NCI-H2227 (cell line): ENCODE data around the gene RHBDF2.

Source experiments
- DNase-seq: peaks from one replicate; lab custom pipeline; 2025; ENCODE audit not compliant: unreplicated experiment; lab: John Stamatoyannopoulos, UW

Gene RHBDF2

GRCh38 chr17:76467366-76467765, 33.9 kb downstream of the RHBDF2 start, which contains the start of gene AANAT:
AANAT (plus strand) TSS chr17:76467603; CDS start chr17:76468747, 1,144 bp downstream.
- DNase-seq = peak; percentile 29

DNA sequence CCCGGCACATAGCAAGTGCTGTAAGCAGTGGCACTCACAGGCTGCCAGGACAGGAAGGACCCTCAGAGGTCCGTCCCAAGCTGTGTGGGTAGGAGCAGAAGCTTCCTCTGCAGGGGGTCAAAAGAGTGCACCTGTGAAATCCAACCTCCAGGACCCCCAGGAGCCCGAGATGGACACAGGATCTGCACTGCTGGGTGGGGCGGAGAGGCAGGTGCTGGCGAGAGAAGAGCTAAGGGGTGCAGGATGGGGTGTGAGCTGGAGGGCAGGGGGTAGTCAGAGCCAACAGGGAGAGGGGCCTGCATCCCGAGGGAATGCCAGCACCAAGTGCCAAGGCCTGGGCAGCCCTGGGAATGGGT, 34.5 kb downstream of the RHBDF2 start:
- no peak for DNase-seq

DNA sequence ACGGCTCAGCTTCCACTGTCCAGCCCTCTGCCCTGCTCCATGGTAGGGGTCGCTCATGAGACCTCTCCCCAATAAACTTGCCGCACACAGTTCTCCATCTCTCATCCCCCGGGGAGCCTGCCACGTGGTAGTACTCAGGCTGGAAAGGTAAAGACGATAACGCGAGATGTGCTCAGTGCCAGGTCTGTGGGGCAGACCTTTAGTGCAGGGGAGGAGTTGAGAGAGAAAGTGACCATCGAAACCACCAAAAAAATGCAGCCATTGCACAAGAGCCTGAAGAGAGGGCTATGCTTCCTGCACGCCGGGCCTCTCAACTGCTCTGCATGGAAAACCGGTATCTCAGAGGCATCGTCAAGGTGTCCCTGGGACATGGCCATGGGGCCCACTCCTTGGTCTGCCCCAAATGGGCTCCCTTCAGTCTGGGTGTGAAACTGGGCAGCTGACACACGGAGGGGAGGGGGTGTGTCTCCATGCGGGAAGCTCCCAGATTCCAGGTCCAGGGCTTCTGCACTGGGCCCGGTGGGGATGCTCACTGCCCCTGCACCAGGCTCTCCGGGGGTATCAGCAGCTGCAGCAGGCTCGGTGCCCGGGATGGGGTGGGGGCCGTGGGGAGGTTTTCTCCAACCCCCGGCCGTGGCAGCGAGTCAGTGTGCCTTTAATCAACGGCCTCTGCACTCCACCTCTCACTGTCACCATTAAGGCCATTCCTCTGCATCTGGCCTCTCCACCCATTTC, 38.5 kb downstream of the RHBDF2 start:
- no peak for DNase-seq

DNA sequence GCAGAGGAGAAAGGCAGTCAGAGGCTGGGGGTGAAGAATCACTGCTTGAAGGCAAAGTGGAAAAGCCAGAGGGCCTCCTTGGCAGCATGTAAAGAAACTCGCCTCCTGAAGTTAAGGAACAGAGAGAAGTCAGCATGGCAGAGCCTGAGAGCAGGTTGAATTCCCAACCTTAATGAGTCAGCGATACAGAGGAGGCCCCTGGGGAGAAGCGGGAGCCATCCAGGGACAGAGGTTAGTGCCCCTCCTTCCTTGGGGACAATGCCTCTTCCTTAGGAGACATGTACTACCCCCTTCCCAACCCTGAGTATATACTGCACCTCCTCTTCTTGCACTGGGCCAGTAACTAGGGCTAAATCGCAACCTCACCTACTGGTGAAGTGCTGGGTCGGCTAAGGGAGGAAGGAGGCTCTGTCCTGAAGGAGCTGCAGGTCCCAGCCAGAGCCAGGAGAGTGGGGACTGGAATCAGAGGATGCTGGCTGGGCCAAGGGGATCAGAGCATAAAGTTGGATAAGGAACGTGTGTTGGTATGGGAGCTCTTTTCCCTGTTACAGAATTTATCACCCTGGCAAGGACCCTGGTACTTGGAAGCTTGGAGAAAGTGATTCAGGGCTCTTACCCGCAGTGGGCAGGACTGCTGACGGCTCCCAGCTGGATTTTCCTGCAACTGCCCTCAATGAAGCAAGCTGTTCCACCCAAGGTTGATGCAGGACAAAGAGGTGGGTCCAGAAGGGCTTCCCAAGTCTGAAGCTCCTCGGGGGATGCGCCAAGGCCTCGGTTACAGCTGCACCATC, 39.3 kb downstream of the RHBDF2 start:
- DNase-seq = no peak

DNA sequence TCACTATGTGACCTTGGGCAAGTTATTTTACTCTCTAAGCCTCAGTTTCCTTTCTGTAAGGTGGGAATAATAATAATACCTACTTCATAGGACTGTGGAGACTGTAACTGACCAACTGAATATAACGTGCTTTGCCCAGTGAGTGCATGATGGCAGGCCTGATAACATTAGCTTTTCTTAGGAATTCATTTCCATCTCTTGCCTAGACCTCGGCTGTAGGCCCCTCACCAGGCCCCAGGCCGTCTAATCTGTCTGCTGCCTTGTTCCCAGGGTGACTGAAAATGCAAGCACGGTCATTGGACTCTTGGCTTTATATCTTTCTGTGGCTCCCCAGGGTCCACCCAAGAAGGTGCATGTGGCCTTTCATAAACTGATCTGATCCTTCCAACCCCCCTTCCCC, 41.5 kb downstream of the RHBDF2 start:
- no peak for DNase-seq

- DNase-seq = peak; percentile 43
Observed at GRCh38 chr17:76458580-76459490, 42.4 kb downstream of the RHBDF2 start.

DNA sequence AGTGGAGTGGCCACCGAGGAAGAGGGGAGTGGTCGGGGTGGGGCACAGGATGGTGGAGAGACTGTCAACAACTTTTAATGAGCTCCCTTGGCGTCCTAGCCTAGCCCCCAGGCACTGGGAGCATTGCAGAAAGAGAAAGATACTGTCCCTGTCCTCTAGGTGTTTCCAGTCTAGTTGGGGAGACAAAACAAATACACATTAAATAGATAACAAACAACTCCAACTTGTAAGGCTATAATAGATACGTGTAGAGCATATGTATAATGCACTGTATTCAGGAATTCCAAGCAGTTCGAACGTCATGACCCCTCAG, 47.8 kb downstream of the RHBDF2 start:
- no peak for DNase-seq

DNA sequence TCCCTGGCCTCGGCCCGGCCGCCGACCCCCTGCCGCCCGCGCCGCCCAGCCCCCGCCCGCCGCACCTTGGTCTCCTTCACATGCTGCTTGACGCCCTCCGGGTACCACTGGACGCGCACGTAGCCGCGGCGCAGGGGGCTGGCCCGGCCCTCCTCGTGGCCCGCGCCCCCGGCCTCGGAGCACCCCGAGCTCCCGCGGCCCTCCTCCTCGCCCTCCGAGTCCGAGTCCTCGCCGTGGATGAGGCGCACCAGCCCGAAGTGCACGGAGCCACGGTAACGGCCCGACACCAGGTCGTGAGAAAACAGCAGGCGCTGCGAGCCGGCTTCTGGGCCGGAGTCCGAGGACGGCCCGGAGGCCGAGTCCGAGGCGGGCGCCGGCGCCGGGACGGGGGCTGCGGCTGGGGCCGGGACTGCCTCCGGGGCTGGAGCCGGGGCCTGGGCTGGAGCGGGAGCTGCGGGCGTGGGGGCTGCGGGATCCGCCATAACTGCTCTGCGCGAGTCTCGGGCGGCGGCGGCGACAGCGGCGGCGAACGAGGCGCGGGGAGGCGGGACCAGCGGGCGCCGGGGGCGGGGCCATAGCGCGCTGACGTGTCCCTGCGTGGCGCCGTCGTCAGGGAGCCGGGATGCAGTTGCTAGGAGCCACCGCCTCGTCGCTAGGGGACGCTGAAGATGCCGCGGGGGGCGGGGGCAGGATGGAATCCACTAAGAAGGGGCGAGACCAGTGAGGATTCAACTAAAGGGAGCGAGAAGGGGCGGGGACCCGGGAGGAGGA, 48.4 kb downstream of the RHBDF2 start, which contains the start of gene UBE2O:
Gene UBE2O, minus strand, starts transcription at position 493 of the 771 bp plus-strand sequence. Its CDS starts 11 bp downstream, at position 482.
- peak; percentile 96 for DNase-seq

DNA sequence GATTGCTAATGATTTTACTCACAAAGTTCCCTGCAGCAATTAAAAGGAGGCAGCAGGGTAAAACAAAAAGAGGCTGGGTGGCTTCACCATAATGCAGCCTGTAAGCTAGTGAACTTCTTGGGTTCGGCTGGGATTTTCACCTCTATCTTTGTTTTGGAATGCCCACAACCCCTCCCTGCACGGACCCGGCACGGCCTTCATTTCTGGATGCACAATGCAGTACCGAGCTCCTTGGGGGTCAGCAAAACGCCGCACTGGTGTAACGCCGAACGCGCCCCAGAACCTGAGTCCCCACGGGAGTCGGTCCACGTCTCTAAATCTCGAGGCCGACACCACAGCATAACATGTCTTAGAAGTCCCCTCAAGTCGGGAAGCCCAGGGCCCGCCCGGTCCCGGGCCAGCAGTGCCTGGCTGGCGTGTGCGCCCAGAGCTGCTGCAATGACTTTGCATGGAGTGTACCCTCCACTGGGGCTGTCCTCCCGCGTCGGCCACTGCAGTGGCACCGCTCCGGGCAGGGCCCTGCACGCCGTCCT, 49.0 kb downstream of the RHBDF2 start:
- DNase-seq = peak; percentile 60

GRCh38 chr17:76451506-76451905, 49.7 kb downstream of the RHBDF2 start:
- DNase-seq = no peak

DNA sequence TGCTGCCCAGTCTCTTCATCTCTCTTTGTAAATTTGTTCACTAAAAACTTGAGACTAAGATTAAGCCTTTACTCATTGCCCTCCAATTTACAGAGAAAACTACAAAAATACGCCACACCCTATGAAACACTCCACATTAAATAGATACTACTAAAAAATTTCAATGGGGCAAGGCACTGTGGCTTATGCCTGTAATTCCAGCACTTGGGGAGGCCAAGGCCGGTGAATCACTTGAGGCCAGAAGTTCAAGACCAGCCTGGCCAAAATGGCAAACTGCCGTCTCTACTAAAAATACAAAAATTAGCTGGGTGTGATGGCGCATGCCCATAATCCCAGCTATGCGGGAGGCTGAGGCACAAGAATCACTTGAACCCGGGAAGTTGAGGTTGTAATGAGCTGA, 52.1 kb downstream of the RHBDF2 start:
- DNase-seq = no peak

GRCh38 chr17:76447931-76448652, 53.1 kb downstream of the RHBDF2 start:
- DNase-seq = no peak

- DNase-seq = peak; percentile 37
Observed at GRCh38 chr17:76446449-76447231, 54.6 kb downstream of the RHBDF2 start.

DNA sequence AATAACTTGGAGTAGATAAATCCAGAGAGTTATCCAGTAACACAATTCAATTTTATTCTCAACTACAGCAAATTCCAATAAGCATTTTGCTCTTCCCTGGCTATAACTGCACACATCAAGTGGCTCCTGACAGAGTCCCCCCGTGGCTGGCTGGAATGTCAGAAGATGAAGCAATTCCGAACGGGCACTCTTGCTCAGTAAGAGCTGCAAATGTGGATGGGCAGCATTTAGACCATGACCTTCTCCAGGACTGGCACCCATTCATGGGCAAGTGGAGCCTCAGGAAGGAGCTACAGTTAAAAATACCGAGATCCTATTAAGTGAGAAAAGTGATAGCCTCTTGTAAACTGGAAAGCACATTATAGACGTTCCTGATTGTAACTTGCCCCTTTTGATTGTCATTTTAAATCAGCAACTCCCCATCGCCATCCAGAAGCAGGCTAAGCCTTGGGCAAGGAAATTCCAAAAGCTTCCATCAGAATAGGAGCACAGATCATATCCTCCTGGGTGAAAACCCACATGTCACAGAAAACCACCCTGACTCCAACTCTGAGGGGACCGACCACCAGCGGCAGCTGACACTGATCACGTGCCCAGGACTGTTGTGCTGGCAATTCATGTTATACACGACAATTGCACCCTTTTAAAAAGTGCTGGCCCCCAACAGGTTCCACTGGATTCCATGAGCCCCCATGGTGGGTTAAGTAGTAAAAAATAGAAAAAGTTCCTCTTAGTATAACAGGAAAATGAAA, 55.4 kb downstream of the RHBDF2 start:
- no peak for DNase-seq

GRCh38 chr17:76444518-76445311, 56.5 kb downstream of the RHBDF2 start:
- no peak for DNase-seq

GRCh38 chr17:76442341-76443338, 58.6 kb downstream of the RHBDF2 start:
- DNase-seq = no peak
